ENCODE measurements around the gene RETN.

GRCh38 chr19:7645656-7646425, 23.0 kb upstream of the RETN start:
- no peak for TF ChIP-seq CTCF (IDR thresholded peaks at IDR 0.05)
- no peak for TF ChIP-seq POLR2AphosphoS5 (IDR thresholded peaks at IDR 0.05; ENCODE audit: low read depth, low read length)
